ENCODE data around the gene DPP6. TPM values are rescaled to one million over a fixed set of nuclear protein-coding genes. Genes with fewer than 3 reads are reported as not detected.
A peak's percentile ranks its signal among the peaks of the same experiment; 100 is the strongest.

DPP6 gene
- total RNA-seq, 2 experiments from 2014 or later, result not detected

- peak; percentile 13 for DNase-seq
- ChIA-PET CTCF (interaction anchor here (0.6 to 1.8 kb wide), 6 partner anchors 10 to 53 kb away, joined by 3 to 6 read pairs (median 4); no protein-coding TSS in a partner anchor), POLR2A (no interaction called here)
- Mint-ChIP-seq H3K4me1 (no peaks in the 10 kb centered on the region), H3K27me3 (no peaks in the 10 kb centered on the region), H3K9me3 (ENCODE audit: low read depth) (peaks cover 4% of the 10 kb centered on the region), H3K27ac (no peak overlapping the region), H3K36me3 (ENCODE audit: low read depth) (no peaks in the 10 kb centered on the region), H3K4me3 (no peak overlapping the region)
- no peak for ATAC-seq
- intact Hi-C loops (cut with DNase I, micrococcal nuclease), result no loop called here
Measured at GRCh38 chr7:154698726-154699291, 646.6 kb downstream of the DPP6 start.

- Mint-ChIP-seq H3K9me3 (ENCODE audit: low read depth) (peaks cover 9% of the 10 kb centered on the region), H3K4me3 (no peak overlapping the region), H3K4me1 (no peaks in the 10 kb centered on the region), H3K27ac (no peak overlapping the region), H3K36me3 (ENCODE audit: low read depth) (no peaks in the 10 kb centered on the region), H3K27me3 (no peaks in the 10 kb centered on the region)
- ATAC-seq, result peak; percentile 75
- intact Hi-C loops (cut with DNase I, micrococcal nuclease), result no loop called here
- DNase-seq, result peak; percentile 46
- ChIA-PET POLR2A (no interaction called here), CTCF (interaction anchor here (1.3 to 1.8 kb wide), 2 partner anchors 19 to 44 kb away, joined by 3 to 6 read pairs; no protein-coding TSS in a partner anchor)
Measured at GRCh38 chr7:154699417-154699816, 647.2 kb downstream of the DPP6 start.

DNA sequence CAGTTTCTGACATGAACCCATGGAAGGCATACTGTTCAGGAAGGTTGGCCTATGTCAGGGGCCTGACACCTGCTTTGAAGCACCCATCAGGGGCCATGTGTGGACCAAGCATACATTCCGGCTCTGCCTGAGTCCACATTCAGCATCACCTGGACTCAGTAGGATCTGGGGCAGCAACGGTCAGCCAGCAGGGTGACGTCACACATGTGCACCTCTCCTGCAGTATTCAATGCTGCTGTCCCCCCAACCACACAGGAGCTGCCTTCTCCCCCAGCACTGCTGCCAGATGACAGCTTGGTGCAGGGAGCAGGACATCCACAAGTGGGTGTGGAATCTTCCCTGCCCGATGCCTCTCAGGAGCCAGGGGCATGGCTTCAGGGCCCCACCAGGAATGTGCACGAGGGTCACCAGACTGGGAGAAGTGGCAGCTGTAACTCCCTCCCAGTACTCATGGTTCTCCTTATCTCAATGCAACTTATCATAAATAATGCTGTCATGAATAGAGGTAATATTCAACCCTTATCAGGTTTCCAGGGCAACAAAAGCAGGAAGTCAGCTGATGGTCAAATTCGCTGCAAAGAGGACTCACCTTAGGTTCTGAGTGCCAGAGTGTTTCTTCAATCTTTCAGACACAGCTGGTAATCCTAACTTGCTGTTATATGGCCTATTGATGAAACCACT is 657.8 kb downstream of the DPP6 start:
- Mint-ChIP-seq H3K4me1 (no peaks in the 10 kb centered on the region), H3K9me3 (ENCODE audit: low read depth) (peaks cover 11% of the 10 kb centered on the region), H3K27ac (no peak overlapping the region), H3K27me3 (no peaks in the 10 kb centered on the region), H3K4me3 (no peak overlapping the region), H3K36me3 (ENCODE audit: low read depth) (no peaks in the 10 kb centered on the region)
- ATAC-seq, result no peak
- ChIA-PET POLR2A (no interaction called here), CTCF (interaction anchor here (0.6 kb wide), 1 partner anchor 25 kb away, joined by 3 read pairs; no protein-coding TSS in a partner anchor)
- intact Hi-C loops (cut with DNase I, micrococcal nuclease), result loop anchor here in 1 of 2 experiments (5.0 kb wide), 1 partner anchor 1667 kb away; no protein-coding TSS in a partner anchor
- DNase-seq, result no peak

- H3K27me3 Mint-ChIP-seq, result peaks cover 2% of the 10 kb centered on the region
- POLR2A ChIA-PET, result no interaction called here
- H3K4me1 Mint-ChIP-seq, result no peaks in the 10 kb centered on the region
- H3K4me3 Mint-ChIP-seq, result no peak overlapping the region
- H3K36me3 Mint-ChIP-seq (ENCODE audit: low read depth), result no peaks in the 10 kb centered on the region
- ATAC-seq (no peak), DNase-seq (no peak)
- intact Hi-C loops (cut with DNase I, micrococcal nuclease), result no loop called here
- CTCF ChIA-PET, result no interaction called here
- peaks cover 10% of the 10 kb centered on the region for H3K9me3 Mint-ChIP-seq (ENCODE audit: low read depth)
- H3K27ac Mint-ChIP-seq, result no peak overlapping the region
Measured at GRCh38 chr7:154720016-154720415, 667.8 kb downstream of the DPP6 start.

- Mint-ChIP-seq H3K36me3 (ENCODE audit: low read depth) (no peaks in the 10 kb centered on the region), H3K4me3 (no peak overlapping the region), H3K4me1 (no peaks in the 10 kb centered on the region), H3K9me3 (ENCODE audit: low read depth) (peaks cover 14% of the 10 kb centered on the region), H3K27ac (no peak overlapping the region), H3K27me3 (peaks cover 2% of the 10 kb centered on the region)
- ChIA-PET POLR2A (no interaction called here), CTCF (no interaction called here)
- DNase-seq (no peak), ATAC-seq (no peak)
- intact Hi-C loops (cut with DNase I, micrococcal nuclease), result no loop called here
Measured at GRCh38 chr7:154721086-154721485, 668.9 kb downstream of the DPP6 start.

DNA sequence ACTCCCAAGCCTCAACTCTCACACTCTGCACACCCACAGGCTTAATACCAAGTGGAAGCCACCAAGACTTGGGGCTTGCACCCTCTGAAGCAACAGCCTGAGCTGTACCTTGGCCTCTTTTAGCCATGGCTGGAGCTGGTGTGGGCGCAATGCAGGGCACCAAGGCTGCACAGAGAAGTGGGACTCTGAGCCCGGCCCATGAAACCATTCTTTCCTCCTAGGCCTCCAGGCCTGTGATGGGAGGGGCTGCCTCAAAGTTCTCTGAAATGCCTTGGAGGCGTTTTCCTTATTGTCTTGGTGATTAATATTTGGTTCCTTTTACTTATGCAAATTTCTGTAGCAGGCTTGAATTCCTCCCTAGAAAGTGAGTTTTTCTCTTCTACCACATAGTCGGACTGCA is 674.2 kb downstream of the DPP6 start:
- Mint-ChIP-seq H3K4me1 (no peaks in the 10 kb centered on the region), H3K27ac (no peak overlapping the region), H3K36me3 (ENCODE audit: low read depth) (no peaks in the 10 kb centered on the region), H3K27me3 (no peaks in the 10 kb centered on the region), H3K4me3 (no peak overlapping the region), H3K9me3 (ENCODE audit: low read depth) (peaks cover 16% of the 10 kb centered on the region)
- POLR2A ChIA-PET, result no interaction called here
- intact Hi-C loops (cut with DNase I, micrococcal nuclease), result no loop called here
- DNase-seq (no peak), ATAC-seq (no peak)
- CTCF ChIA-PET, result no interaction called here

DNA sequence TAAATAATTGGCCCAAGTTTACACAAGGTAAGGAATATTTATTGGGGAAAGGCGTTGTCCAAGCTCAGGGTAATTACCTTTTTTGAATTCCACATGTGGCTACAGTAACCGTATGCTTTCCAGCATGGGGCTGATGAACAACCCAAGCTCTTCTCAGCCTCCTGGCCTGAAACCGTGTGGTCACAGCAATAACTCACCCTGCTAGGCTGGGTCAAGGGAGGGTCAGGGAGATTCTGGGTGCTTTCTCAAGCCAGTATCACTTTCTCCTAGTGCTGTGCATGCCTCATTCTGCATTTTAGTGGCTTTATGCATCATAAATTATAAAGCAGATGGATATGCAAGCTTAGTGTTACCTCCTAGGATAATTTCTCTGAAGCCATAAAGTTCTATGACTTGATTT is 676.9 kb downstream of the DPP6 start:
- Mint-ChIP-seq H3K9me3 (ENCODE audit: low read depth) (peaks cover 16% of the 10 kb centered on the region), H3K36me3 (ENCODE audit: low read depth) (no peaks in the 10 kb centered on the region), H3K27ac (no peak overlapping the region), H3K27me3 (no peaks in the 10 kb centered on the region), H3K4me3 (no peak overlapping the region), H3K4me1 (no peaks in the 10 kb centered on the region)
- ChIA-PET POLR2A (no interaction called here), CTCF (interaction anchor here (0.6 kb wide), 1 partner anchor 45 kb away, joined by 3 read pairs; no protein-coding TSS in a partner anchor)
- intact Hi-C loops (cut with DNase I, micrococcal nuclease), result no loop called here
- ATAC-seq (no peak), DNase-seq (no peak)

DNA sequence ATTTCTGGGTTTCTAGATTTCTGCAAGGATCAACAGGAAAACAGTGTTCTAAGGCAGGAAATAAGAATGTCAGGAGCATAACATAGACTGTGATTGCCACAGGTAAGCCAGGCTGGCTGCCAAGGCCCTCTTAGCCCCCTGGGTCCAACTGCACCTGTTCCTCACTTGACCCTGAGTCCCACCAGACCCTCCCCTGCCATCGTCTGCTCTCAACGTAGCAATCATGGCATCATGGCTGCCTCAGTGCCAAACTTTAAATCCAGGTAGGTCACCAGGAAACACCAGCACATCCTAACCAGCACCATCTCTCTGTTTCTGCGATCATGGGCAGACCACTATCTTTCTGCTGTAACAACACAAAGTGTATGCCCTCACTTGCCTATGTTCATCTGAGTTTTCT is 683.6 kb downstream of the DPP6 start:
- Mint-ChIP-seq H3K9me3 (ENCODE audit: low read depth) (no peaks in the 10 kb centered on the region), H3K4me3 (no peak overlapping the region), H3K27me3 (no peaks in the 10 kb centered on the region), H3K36me3 (ENCODE audit: low read depth) (no peaks in the 10 kb centered on the region), H3K27ac (no peak overlapping the region), H3K4me1 (no peaks in the 10 kb centered on the region)
- ATAC-seq (no peak), DNase-seq (no peak)
- POLR2A ChIA-PET, result no interaction called here
- CTCF ChIA-PET, result no interaction called here
- intact Hi-C loops (cut with DNase I, micrococcal nuclease), result no loop called here

DNA sequence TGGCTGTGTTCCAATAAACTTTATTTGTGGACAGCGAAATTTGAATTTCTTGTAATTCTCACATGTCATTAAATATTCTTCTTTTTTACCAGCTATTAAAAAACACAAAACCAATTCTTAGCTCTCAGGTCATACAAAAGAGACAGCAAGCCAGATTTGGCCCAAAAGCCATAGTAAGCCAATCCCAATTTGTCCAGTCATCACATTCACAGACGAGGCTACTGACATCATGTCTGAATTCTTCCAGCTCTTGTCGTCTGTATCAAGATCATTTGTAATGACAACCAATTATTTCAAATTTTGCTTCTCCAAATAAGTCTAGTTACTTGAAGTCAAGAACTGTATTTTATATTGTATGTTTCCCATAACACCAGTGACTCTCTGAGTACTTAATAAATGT is 684.2 kb downstream of the DPP6 start:
- Mint-ChIP-seq H3K27ac (no peak overlapping the region), H3K36me3 (ENCODE audit: low read depth) (no peaks in the 10 kb centered on the region), H3K9me3 (ENCODE audit: low read depth) (no peaks in the 10 kb centered on the region), H3K4me3 (no peak overlapping the region), H3K4me1 (no peaks in the 10 kb centered on the region), H3K27me3 (no peaks in the 10 kb centered on the region)
- no peak for ATAC-seq
- DNase-seq, result no peak
- ChIA-PET POLR2A (interaction anchor here (0.7 kb wide), 1 partner anchor 267 kb away, joined by 3 read pairs; no protein-coding TSS in a partner anchor), CTCF (no interaction called here)
- intact Hi-C loops (cut with DNase I, micrococcal nuclease), result no loop called here

- intact Hi-C loops (cut with DNase I, micrococcal nuclease), result no loop called here
- ChIA-PET POLR2A (no interaction called here), CTCF (interaction anchor here (1.3 kb wide), 1 partner anchor 8 kb away, joined by 3 read pairs; no protein-coding TSS in a partner anchor)
- Mint-ChIP-seq H3K36me3 (ENCODE audit: low read depth) (no peaks in the 10 kb centered on the region), H3K4me1 (no peaks in the 10 kb centered on the region), H3K4me3 (no peak overlapping the region), H3K27ac (no peak overlapping the region), H3K9me3 (ENCODE audit: low read depth) (no peaks in the 10 kb centered on the region), H3K27me3 (peaks cover 2% of the 10 kb centered on the region)
- no peak for ATAC-seq
- DNase-seq, result no peak
Measured at GRCh38 chr7:154738216-154738615, 686.0 kb downstream of the DPP6 start.

DNA sequence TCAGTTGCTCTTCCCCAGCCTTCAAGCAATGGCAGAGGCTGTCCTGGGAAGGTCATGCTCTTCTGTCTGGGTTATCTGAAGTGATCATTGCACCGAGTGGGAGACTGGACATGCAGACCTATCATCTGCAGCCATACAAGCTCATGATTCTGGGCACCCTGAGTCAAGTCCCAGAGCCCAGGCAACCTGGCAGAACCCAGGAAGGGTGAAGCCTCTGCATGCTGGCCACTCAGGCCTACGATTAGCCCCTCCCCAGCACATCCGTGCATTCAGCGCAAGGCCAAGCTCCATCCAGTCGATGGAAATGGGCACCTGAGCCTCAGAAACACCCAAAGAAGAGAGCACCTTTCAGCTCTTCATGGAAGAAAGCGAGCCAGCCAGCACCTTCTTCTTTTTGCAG is 688.9 kb downstream of the DPP6 start:
- Mint-ChIP-seq H3K4me3 (no peak overlapping the region), H3K4me1 (no peaks in the 10 kb centered on the region), H3K27ac (no peak overlapping the region), H3K36me3 (ENCODE audit: low read depth) (no peaks in the 10 kb centered on the region), H3K9me3 (ENCODE audit: low read depth) (no peaks in the 10 kb centered on the region), H3K27me3 (peaks cover 9% of the 10 kb centered on the region)
- ATAC-seq, result no peak
- intact Hi-C loops (cut with DNase I, micrococcal nuclease), result no loop called here
- CTCF ChIA-PET, result interaction anchor here (0.8 kb wide), 1 partner anchor 26 kb away, joined by 3 read pairs; no protein-coding TSS in a partner anchor
- POLR2A ChIA-PET, result no interaction called here
- DNase-seq, result no peak

DNA sequence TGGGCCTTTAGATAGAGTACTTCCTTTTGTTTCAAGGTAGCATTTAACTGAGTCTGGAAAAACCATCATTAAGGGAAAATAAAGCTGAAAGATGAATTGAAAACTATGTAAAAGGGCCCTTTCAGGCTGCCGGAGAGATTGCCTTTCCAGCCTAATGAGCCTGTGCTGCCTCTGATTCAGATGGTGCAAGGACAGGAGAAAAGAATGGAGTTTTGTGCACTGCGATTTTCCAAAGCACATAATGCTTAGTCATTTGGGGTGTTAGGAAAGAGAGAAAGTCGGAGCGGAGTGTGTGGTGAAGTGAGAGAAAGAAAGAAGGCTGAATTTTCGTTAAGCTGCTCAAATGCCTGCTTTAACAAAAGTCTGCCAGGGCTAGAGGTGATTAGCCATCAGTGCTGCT is 691.0 kb downstream of the DPP6 start:
- Mint-ChIP-seq H3K4me1 (no peaks in the 10 kb centered on the region), H3K4me3 (no peak overlapping the region), H3K27ac (no peak overlapping the region), H3K9me3 (ENCODE audit: low read depth) (no peaks in the 10 kb centered on the region), H3K36me3 (ENCODE audit: low read depth) (no peaks in the 10 kb centered on the region), H3K27me3 (peaks cover 13% of the 10 kb centered on the region)
- ChIA-PET POLR2A (no interaction called here), CTCF (interaction anchor here (0.5 to 1.5 kb wide), 3 partner anchors 8 to 45 kb away, joined by 3 to 6 read pairs (median 4); no protein-coding TSS in a partner anchor)
- intact Hi-C loops (cut with DNase I, micrococcal nuclease), result no loop called here
- ATAC-seq, result no peak
- DNase-seq, result no peak
